T-cell (primary cell): ENCODE results near the gene DNASE1. TPM values are rescaled to one million over a fixed set of nuclear protein-coding genes. Genes with fewer than 3 reads are reported as not detected.

Source experiments
- total RNA-seq, 35 experiments: library from RNA in 6 of 35; stranded (reverse) in 6 of 35; fragments of 120-200 nt in 1 of 35; gene quantifications; one replicate each; pipeline versions ENCODE4 v1.2.1 to v1.2.4 and lab custom pipeline; 2013 to 2026

The DNASE1 gene
- total RNA-seq, 5 donors from 2014 or later (not counting 1 experiment from before 2014, with no cell fraction given): 22.6 to 54.4 (median 52.7) TPM

Other genes starting within 250 kb of the DNASE1 start
- 1 to 10 TPM; 2.2 to 4.8 (median 4.3) TPM for gene ZNF597, start 211.2 kb upstream of the DNASE1 start, total RNA-seq
- gene NAA60, start 211.0 kb upstream of the DNASE1 start, total RNA-seq: 10 to 100 TPM; 40.9 to 67.6 (median 55.6) TPM
- gene C16orf90, start 159.2 kb upstream of the DNASE1 start, total RNA-seq: not detected
- 10 to 100 TPM; 22.5 to 36.2 (median 32.6) TPM for gene CLUAP1, start 153.7 kb upstream of the DNASE1 start, total RNA-seq
- gene NLRC3, start 77.3 kb upstream of the DNASE1 start, total RNA-seq: 100 to 1,000 TPM in 3 of 5 donors, 10 to 100 TPM in 2; 75.6 to 178 (median 160) TPM
- 1 to 10 TPM; 6.3 to 9.4 (median 8.5) TPM for gene SLX4, start 43.1 kb upstream of the DNASE1 start, total RNA-seq
- 100 to 1,000 TPM in 4 of 5 donors, 10 to 100 TPM in 1; 87.5 to 172 (median 122) TPM for gene TRAP1, start 62.8 kb downstream of the DNASE1 start, total RNA-seq
- 100 to 1,000 TPM; 114 to 183 (median 127) TPM for gene CREBBP, start 226.0 kb downstream of the DNASE1 start, total RNA-seq